Glomerular visceral epithelial cell (primary cell): ENCODE data around the gene LRRTM4.

Experiments
- DNase-seq: peaks from one replicate; pipeline ENCODE4 v3.0.0-alpha.2; 2016; ENCODE audit errors: extremely low spot score

Gene LRRTM4

GRCh38 chr2:76997296-76997695 is 524.9 kb downstream of the LRRTM4 start:
- DNase-seq: no peak

- no peak for DNase-seq
Observed at GRCh38 chr2:76985387-76986136, 536.6 kb downstream of the LRRTM4 start.

GRCh38 chr2:76984359-76984758 is 537.8 kb downstream of the LRRTM4 start:
- DNase-seq: no peak

- no peak for DNase-seq
Observed at GRCh38 chr2:76980067-76980787, 541.9 kb downstream of the LRRTM4 start.

- DNase-seq: no peak
Observed at GRCh38 chr2:76977846-76978727, 544.1 kb downstream of the LRRTM4 start.

- DNase-seq: no peak
Observed at GRCh38 chr2:76975752-76976151, 546.4 kb downstream of the LRRTM4 start.

GRCh38 chr2:76973610-76974009 is 548.6 kb downstream of the LRRTM4 start:
- no peak for DNase-seq

- DNase-seq: no peak
Observed at GRCh38 chr2:76965772-76966171, 556.4 kb downstream of the LRRTM4 start.

GRCh38 chr2:76958749-76959148 is 563.4 kb downstream of the LRRTM4 start:
- DNase-seq: no peak

- DNase-seq: peak; percentile 56
Observed at GRCh38 chr2:76953733-76954347, 568.3 kb downstream of the LRRTM4 start.

GRCh38 chr2:76946631-76947145 is 575.5 kb downstream of the LRRTM4 start:
- no peak for DNase-seq

GRCh38 chr2:76940559-76940958 is 581.6 kb downstream of the LRRTM4 start:
- no peak for DNase-seq

GRCh38 chr2:76938153-76938552 is 584.0 kb downstream of the LRRTM4 start:
- DNase-seq: no peak

GRCh38 chr2:76932550-76932949 is 589.6 kb downstream of the LRRTM4 start:
- DNase-seq: no peak

- no peak for DNase-seq
Observed at GRCh38 chr2:76930056-76930744, 592.0 kb downstream of the LRRTM4 start.

- no peak for DNase-seq
Observed at GRCh38 chr2:76928026-76928425, 594.1 kb downstream of the LRRTM4 start.

- no peak for DNase-seq
Observed at GRCh38 chr2:76921006-76921405, 601.2 kb downstream of the LRRTM4 start.

GRCh38 chr2:76895469-76895868 is 626.7 kb downstream of the LRRTM4 start:
- no peak for DNase-seq

- no peak for DNase-seq
Observed at GRCh38 chr2:76870581-76870980, 651.6 kb downstream of the LRRTM4 start.

GRCh38 chr2:76870011-76870410 is 652.2 kb downstream of the LRRTM4 start:
- no peak for DNase-seq

GRCh38 chr2:76867854-76868253 is 654.3 kb downstream of the LRRTM4 start:
- peak; percentile 20 for DNase-seq
